Activated B cell treated with CpG ODN at 0.5 μM for 24 hours (primary cell): Measurements from ENCODE around the gene CYB561D2. TPM values are rescaled to one million over a fixed set of nuclear protein-coding genes. Genes with fewer than 3 reads are reported as not detected.

Source experiments
- ATAC-seq: fragments of 200-7000 bp; cut with Tn5 transposase; one replicate; pipeline ENCODE4 v1.10.0; 2021; ENCODE audit warnings: low read depth, mild to moderate bottlenecking, moderate library complexity
- CTCF ChIA-PET: fragments of 350-600 bp; sonication (Branson Sonifier 250); formaldehyde crosslinking; loops from one replicate; lab custom pipeline; 2021; ENCODE audit warnings: antibody characterized with exemption; lab: Charles Lee
- POLR2A ChIA-PET: fragments of 350-600 bp; sonication (Branson Sonifier 250); formaldehyde crosslinking; loops from one replicate; lab custom pipeline; 2021; ENCODE audit warnings: antibody characterized with exemption; lab: Charles Lee
- DNase-seq: peaks from one replicate; pipeline ENCODE4 v3.0.0; 2022
- H3K27ac Mint-ChIP-seq: one replicate; pipeline ENCODE4 v1.8.0; 2020; ENCODE audit warnings: mixed read lengths
- H3K27me3 Mint-ChIP-seq: one replicate; pipeline ENCODE4 v1.8.0; 2021; ENCODE audit warnings: mixed read lengths
- H3K36me3 Mint-ChIP-seq: one replicate; pipeline ENCODE4 v1.8.0; 2021; ENCODE audit warnings: low read depth, mixed read lengths
- H3K4me1 Mint-ChIP-seq: one replicate; pipeline ENCODE4 v1.8.0; 2021; ENCODE audit warnings: mixed read lengths
- H3K4me3 Mint-ChIP-seq: one replicate; pipeline ENCODE4 v1.8.0; 2020; ENCODE audit warnings: mild to moderate bottlenecking, mixed read lengths
- H3K9me3 Mint-ChIP-seq: one replicate; pipeline ENCODE4 v1.8.0; 2020; ENCODE audit warnings: mixed read lengths
- intact Hi-C: fragments of 100-400 bp; cut with micrococcal nuclease; formaldehyde crosslinking; loops from one replicate; pipeline ENCODE4 v1.15.1; 2024
- total RNA-seq: library from RNA; stranded (reverse); gene quantifications from 2 replicates; pipeline ENCODE4 v1.2.3, GENCODE V29; 2022
- TF ChIP-seq, protein P1 (sequence below): fragments of 200-600 bp; IDR thresholded peaks from one replicate; pipeline ENCODE4 v1.8.0; 2022; ENCODE audit warnings: antibody characterized with exemption, mild to moderate bottlenecking

Gene CYB561D2
- total RNA-seq, 1 donor from 2014 or later, result 26.0 TPM

DNA sequence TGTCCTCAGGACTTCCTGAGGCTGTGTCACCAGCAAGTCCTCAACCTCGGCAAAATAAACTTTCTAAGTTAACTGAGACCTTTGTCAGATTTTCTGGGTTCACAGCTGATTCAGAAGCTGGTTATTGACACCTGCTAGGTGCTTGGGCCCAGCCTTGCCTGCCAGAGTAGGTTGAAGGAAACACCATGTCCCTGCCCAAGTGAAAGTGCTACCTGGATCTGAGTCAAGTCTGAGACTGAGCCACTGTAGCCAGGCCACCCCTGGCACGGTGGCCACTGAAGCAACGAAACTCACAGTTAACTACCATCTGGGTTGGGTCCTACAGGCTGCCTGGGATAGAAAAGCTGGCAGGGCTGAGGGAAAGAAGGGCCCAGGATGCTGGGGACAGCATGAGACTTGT is 36.3 kb upstream of the CYB561D2 start:
- Mint-ChIP-seq H3K36me3 (no peaks in the 10 kb centered on the region), H3K27me3 (no peaks in the 10 kb centered on the region), H3K4me3 (no peak overlapping the region), H3K27ac (peak overlapping the region; percentile 11), H3K4me1 (peaks cover 23% of the 10 kb centered on the region), H3K9me3 (no peaks in the 10 kb centered on the region)
- intact Hi-C loops, result no loop called here
- CTCF ChIA-PET, result interaction anchor here (1.1 kb wide), 1 partner anchor 15 kb away, joined by 3 read pairs; the partner anchor contains the start of genes HYAL3 and NAA80
- ATAC-seq, result no peak
- TF ChIP-seq, protein P1, sequence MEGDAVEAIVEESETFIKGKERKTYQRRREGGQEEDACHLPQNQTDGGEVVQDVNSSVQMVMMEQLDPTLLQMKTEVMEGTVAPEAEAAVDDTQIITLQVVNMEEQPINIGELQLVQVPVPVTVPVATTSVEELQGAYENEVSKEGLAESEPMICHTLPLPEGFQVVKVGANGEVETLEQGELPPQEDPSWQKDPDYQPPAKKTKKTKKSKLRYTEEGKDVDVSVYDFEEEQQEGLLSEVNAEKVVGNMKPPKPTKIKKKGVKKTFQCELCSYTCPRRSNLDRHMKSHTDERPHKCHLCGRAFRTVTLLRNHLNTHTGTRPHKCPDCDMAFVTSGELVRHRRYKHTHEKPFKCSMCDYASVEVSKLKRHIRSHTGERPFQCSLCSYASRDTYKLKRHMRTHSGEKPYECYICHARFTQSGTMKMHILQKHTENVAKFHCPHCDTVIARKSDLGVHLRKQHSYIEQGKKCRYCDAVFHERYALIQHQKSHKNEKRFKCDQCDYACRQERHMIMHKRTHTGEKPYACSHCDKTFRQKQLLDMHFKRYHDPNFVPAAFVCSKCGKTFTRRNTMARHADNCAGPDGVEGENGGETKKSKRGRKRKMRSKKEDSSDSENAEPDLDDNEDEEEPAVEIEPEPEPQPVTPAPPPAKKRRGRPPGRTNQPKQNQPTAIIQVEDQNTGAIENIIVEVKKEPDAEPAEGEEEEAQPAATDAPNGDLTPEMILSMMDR, result no peak
- POLR2A ChIA-PET, result interaction anchor here (0.9 kb wide), 1 partner anchor 8 kb away, joined by 3 read pairs; no protein-coding TSS in a partner anchor
- DNase-seq, result no peak

DNA sequence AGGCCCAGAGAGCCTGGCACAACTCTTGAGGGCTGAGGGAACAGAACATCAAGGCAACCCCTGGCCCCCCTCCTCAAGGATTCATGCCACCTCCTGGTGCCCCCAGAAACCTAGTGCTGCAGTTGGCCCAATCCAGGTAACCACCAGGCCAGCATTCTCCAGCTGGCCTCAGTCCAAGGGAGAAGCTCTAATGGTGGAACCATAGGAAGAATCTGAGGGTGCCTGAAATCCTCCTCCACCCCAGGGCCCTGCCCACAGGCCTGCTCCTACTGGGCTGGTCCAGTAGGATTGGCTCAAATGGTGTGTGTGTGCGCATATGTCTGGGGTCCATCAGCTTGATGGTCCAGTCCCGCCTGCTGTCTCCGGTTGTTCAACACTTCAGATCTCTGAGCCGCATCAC is 35.8 kb upstream of the CYB561D2 start:
- intact Hi-C loops, result no loop called here
- no peak for DNase-seq
- no peak overlapping the region for H3K27ac Mint-ChIP-seq
- TF ChIP-seq, protein P1, result no peak
- no peaks in the 10 kb centered on the region for H3K36me3 Mint-ChIP-seq
- H3K4me3 Mint-ChIP-seq, result no peak overlapping the region
- H3K27me3 Mint-ChIP-seq, result no peaks in the 10 kb centered on the region
- no peak for ATAC-seq
- H3K9me3 Mint-ChIP-seq, result no peaks in the 10 kb centered on the region
- ChIA-PET CTCF (interaction anchor here (1.1 kb wide), 1 partner anchor 16 kb away, joined by 3 read pairs; the partner anchor contains the start of genes HYAL3 and NAA80), POLR2A (interaction anchor here (0.9 kb wide), 1 partner anchor 9 kb away, joined by 3 read pairs; no protein-coding TSS in a partner anchor)
- H3K4me1 Mint-ChIP-seq, result peaks cover 27% of the 10 kb centered on the region

DNA sequence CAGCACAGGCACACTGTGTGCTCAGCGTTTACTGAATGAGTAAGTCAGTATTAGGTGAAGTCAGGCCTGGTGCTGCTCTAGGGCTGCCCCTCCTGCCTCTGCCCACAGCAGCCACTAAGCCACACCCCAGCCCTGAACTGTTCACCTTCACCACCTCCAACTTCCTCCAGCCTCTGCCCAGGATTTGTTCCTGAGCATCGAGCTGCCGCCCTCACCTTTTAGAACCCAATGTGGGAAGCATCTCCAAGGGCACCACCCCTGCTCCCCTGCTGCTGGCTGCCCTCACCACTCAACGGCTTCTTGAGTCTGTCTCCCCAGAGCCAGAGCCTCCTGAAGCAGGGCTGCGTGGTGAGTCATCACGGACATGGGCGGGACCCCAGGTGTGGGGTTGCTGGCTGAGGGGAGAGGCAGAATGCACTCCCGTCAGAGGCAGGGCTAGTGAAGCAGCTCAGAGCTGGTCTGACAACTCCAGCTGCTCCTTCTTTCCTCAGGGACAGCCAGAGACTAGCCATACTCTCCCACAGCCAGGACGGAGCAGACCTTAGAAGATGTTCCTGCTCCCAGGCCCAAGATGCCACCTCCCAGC is 33.9 kb upstream of the CYB561D2 start:
- Mint-ChIP-seq H3K36me3 (peaks cover 3% of the 10 kb centered on the region), H3K27ac (peak overlapping the region; percentile 85), H3K27me3 (no peaks in the 10 kb centered on the region), H3K9me3 (no peaks in the 10 kb centered on the region), H3K4me1 (peaks cover 36% of the 10 kb centered on the region), H3K4me3 (peak overlapping the region; percentile 58)
- POLR2A ChIA-PET, result interaction anchor here (0.6 to 1.3 kb wide), 4 partner anchors 17 to 72 kb away, joined by 3 to 4 read pairs (median 4); partner anchors contain the start of genes CYB561D2, HYAL3, NAA80 and NPRL2
- DNase-seq (no peak), ATAC-seq (peak; percentile 35)
- CTCF ChIA-PET, result no interaction called here
- intact Hi-C loops, result no loop called here
- TF ChIP-seq, protein P1, result no peak

DNA sequence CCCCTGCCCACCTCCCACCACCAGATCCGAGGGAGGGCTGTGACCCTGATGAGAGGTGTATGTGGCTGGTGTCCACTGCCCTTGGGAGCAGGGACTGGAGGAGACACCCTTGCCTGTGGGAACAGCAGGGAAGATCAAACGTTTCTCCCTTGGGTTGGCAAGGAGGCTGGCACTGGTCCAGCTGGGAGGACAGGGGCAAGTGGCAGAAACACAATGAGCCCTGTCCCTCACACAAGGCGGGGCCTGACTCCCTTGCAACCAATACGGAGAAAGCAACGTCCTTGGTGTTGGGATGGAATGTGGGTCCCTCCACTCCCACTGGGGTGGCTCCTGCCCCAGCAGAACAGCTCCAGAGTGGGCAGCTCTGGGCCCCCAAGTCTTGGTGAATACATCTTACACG is 33.4 kb upstream of the CYB561D2 start:
- intact Hi-C loops, result no loop called here
- Mint-ChIP-seq H3K9me3 (no peaks in the 10 kb centered on the region), H3K4me3 (no peak overlapping the region), H3K27ac (no peak overlapping the region), H3K4me1 (peaks cover 36% of the 10 kb centered on the region), H3K27me3 (no peaks in the 10 kb centered on the region), H3K36me3 (peaks cover 3% of the 10 kb centered on the region)
- ATAC-seq (no peak), DNase-seq (no peak)
- ChIA-PET POLR2A (interaction anchor here (1.0 to 1.3 kb wide), 3 partner anchors 18 to 33 kb away, joined by 3 to 4 read pairs (median 4); partner anchors contain the start of genes CYB561D2, HYAL3, NAA80 and NPRL2), CTCF (no interaction called here)
- TF ChIP-seq, protein P1, result no peak

DNA sequence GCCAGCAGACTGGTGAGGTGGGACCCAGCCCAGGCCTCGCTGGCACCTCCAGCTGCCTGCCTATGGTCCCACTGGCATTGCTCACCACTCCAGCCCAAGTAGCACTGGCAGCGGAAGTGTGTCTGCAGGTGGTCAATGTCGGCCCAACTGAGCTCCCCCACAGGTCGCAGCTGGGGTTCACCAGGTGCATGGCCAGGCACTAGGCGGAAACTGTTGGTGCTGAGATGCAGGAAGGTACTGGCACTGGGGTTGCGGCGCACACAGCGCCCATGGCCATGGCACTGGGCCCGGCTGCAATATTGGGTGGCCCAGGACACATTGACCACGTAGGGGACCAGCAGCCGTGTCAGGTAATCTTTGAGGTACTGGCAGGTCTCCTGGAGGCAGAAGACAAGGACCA is 32.5 kb upstream of the CYB561D2 start:
- TF ChIP-seq, protein P1, result no peak
- peaks cover 3% of the 10 kb centered on the region for H3K36me3 Mint-ChIP-seq
- no peaks in the 10 kb centered on the region for H3K27me3 Mint-ChIP-seq
- H3K4me3 Mint-ChIP-seq, result no peak overlapping the region
- intact Hi-C loops, result no loop called here
- no peak overlapping the region for H3K27ac Mint-ChIP-seq
- CTCF ChIA-PET, result interaction anchor here (1.6 kb wide), 1 partner anchor 19 kb away, joined by 3 read pairs; the partner anchor contains the start of genes HYAL3 and NAA80
- ATAC-seq (no peak), DNase-seq (no peak)
- POLR2A ChIA-PET, result interaction anchor here (1.3 kb wide), 2 partner anchors 19 to 26 kb away, joined by 4 read pairs; partner anchors contain the start of genes HYAL3, IFRD2 and NAA80
- H3K4me1 Mint-ChIP-seq, result peaks cover 38% of the 10 kb centered on the region
- no peaks in the 10 kb centered on the region for H3K9me3 Mint-ChIP-seq
